Endothelial cell of umbilical vein (primary cell): Measurements from ENCODE around the gene SRGN. TPM values are rescaled to one million over a fixed set of nuclear protein-coding genes. Genes with fewer than 3 reads are reported as not detected.
A peak's percentile ranks its signal among the peaks of the same experiment; 100 is the strongest.

Experiments used
- BruUV-seq: library from RNA; stranded (reverse); fragments of 400-500 nt; replicated peaks from 2 replicates; lab custom pipeline; 2021; lab: Mats Ljungman, UMichigan
- CTCF ChIA-PET: fragments of 300-600, 350-600 bp; sonication (Branson Sonifier 250); formaldehyde crosslinking; loops from one replicate; lab custom pipeline; 2021; ENCODE audit warnings: antibody characterized with exemption, inconsistent platforms; lab: Charles Lee
- POLR2A ChIA-PET: fragments of 300-600, 350-600 bp; sonication (Branson Sonifier 250); formaldehyde crosslinking; loops from one replicate; lab custom pipeline; 2021; ENCODE audit warnings: antibody characterized with exemption, inconsistent platforms; lab: Charles Lee
- DNase-seq: peaks from one replicate; pipeline ENCODE4 v3.0.0-alpha.2; 2011; ENCODE audit warnings: low read depth, low spot score
- FAIRE-seq: peaks from 2 replicates; lab custom pipeline; 2011; peaks lifted over from hg19 to GRCh38; lab: Jason Lieb, UNC
- H2AFZ ChIP-seq: 2 replicates; pipeline ENCODE4 v1.6.0; 2012; ENCODE audit warnings: low read depth, low read length, control low read depth, inconsistent platforms
- H3K27ac ChIP-seq: 2 replicates; pipeline ENCODE4 v1.5.1; 2011; ENCODE audit warnings: low read depth, mild to moderate bottlenecking, control low read depth, low read length, moderate library complexity; ENCODE audit not compliant: insufficient read depth
- H3K27me3 ChIP-seq, 2 experiments: 2 replicates each; pipeline versions ENCODE4 v1.6.0 to v1.6.1; 2011; ENCODE audit warnings: low read length in 2 of 2, mixed read lengths in 1 of 2; ENCODE audit not compliant: control insufficient read depth in 2 of 2, insufficient read depth in 2 of 2
- H3K36me3 ChIP-seq, 2 experiments: 2 replicates in 1 of 2; 3 replicates in 1 of 2; pipeline ENCODE4 v1.5.1; 2011; ENCODE audit warnings: low read length in 2 of 2, mild to moderate bottlenecking in 1 of 2, moderate library complexity in 1 of 2; ENCODE audit not compliant: control insufficient read depth in 2 of 2, insufficient read depth in 2 of 2; ENCODE audit errors: extremely low read depth in 1 of 2
- H3K4me1 ChIP-seq: 3 replicates; pipeline ENCODE4 v1.5.1; 2011; ENCODE audit warnings: mild to moderate bottlenecking, low read length; ENCODE audit not compliant: control insufficient read depth, insufficient read depth; ENCODE audit errors: extremely low read depth
- H3K4me2 ChIP-seq: 2 replicates; pipeline ENCODE4 v1.6.1; 2011; ENCODE audit warnings: low read length, control low read depth, mixed read lengths; ENCODE audit not compliant: insufficient read depth
- H3K4me3 ChIP-seq, 3 experiments: fragments of 200-600 bp in 1 of 3; sonication (generic), shearing (Covaris generic) in 1 of 3; replicated peaks in 1 of 3; 2 replicates each; pipeline ENCODE4 v1.5.1; 2011 to 2016; ENCODE audit warnings: control low read depth in 3 of 3, low read length in 3 of 3, mild to moderate bottlenecking in 2 of 3, inconsistent platforms in 1 of 3, low read depth in 1 of 3, moderate library complexity in 1 of 3; ENCODE audit not compliant: insufficient read depth in 1 of 3
- H3K79me2 ChIP-seq: 2 replicates; pipeline ENCODE4 v1.6.0; 2012; ENCODE audit warnings: low read length, inconsistent platforms; ENCODE audit not compliant: control insufficient read depth, insufficient read depth
- H3K9ac ChIP-seq: replicated peaks from 2 replicates; pipeline ENCODE3; 2011; ENCODE audit warnings: low read length, control low read depth; ENCODE audit not compliant: insufficient read depth; ENCODE audit errors: extremely low read depth
- H3K9me1 ChIP-seq: replicated peaks from 3 replicates; pipeline ENCODE4 v1.6.0; 2011; ENCODE audit warnings: mild to moderate bottlenecking, low read length; ENCODE audit not compliant: control insufficient read depth, insufficient read depth; ENCODE audit errors: extremely low read depth
- H3K9me3 ChIP-seq: replicated peaks from 2 replicates; pipeline ENCODE4 v1.5.1; 2012; ENCODE audit warnings: low read length, inconsistent platforms; ENCODE audit not compliant: control insufficient read depth, insufficient read depth
- H4K20me1 ChIP-seq: replicated peaks from 2 replicates; pipeline ENCODE3; 2011; ENCODE audit warnings: mild to moderate bottlenecking, low read length; ENCODE audit not compliant: control insufficient read depth, insufficient read depth; ENCODE audit errors: extremely low read depth
- EZH2 ChIP-seq: IDR thresholded peaks from 2 replicates; pipeline ENCODE4 v1.6.1; 2012; ENCODE audit warnings: borderline replicate concordance, low read depth, mild to moderate bottlenecking, moderate library complexity, low read length, inconsistent platforms; ENCODE audit not compliant: severe bottlenecking
- FOS ChIP-seq: IDR thresholded peaks from 2 replicates; pipeline ENCODE4 v1.6.1; 2011; ENCODE audit warnings: mild to moderate bottlenecking, low read length, moderate library complexity, borderline replicate concordance; ENCODE audit not compliant: insufficient read depth
- GATA2 ChIP-seq: IDR thresholded peaks from 2 replicates; pipeline ENCODE4 v1.7.0; 2011; ENCODE audit warnings: low read depth, mild to moderate bottlenecking, moderate library complexity, mixed read lengths, low read length; ENCODE audit not compliant: insufficient read length, insufficient read depth
- JUN ChIP-seq: IDR thresholded peaks from 2 replicates; pipeline ENCODE4 v1.6.1; 2011; ENCODE audit warnings: borderline replicate concordance, low read depth; ENCODE audit not compliant: insufficient read length, insufficient read depth
- MYC ChIP-seq: IDR thresholded peaks from one replicate; pipeline ENCODE4 v1.6.1; 2011; ENCODE audit warnings: mild to moderate bottlenecking, low read depth, low read length
- POLR2A ChIP-seq: IDR thresholded peaks from 2 replicates; pipeline ENCODE4 v1.6.1; 2012; ENCODE audit warnings: low read depth, mild to moderate bottlenecking, control low read depth, low read length
- POLR2AphosphoS5 ChIP-seq: IDR thresholded peaks from 2 replicates; pipeline ENCODE4 v1.6.1; 2012; ENCODE audit warnings: low read depth, mild to moderate bottlenecking, control low read depth, low read length, moderate library complexity; ENCODE audit not compliant: insufficient read depth
- dilution Hi-C: fragments of 300-500 bp; cut with MboI; formaldehyde crosslinking; loops from one replicate; pipeline ENCODE4 v1.15.0; 2019; ENCODE audit warnings: low sequenced_read_pairs; ENCODE audit not compliant: extremely low pct_ligation_motif_present
- intact Hi-C: fragments of 100-400 bp; cut with micrococcal nuclease; formaldehyde crosslinking; loops from one replicate; pipeline ENCODE4 v1.10.0; 2022
- polyA plus RNA-seq, 4 experiments: library from polyadenylated mRNA; depleted of rRNA in 3 of 4; stranded (reverse) in 3 of 4; unstranded in 1 of 4; fragments of >200 nt; gene quantifications; 2 replicates each; pipeline versions ENCODE4 v1.2.1 to v1.2.3, GENCODE V29; 2011 to 2012; ENCODE audit warnings: missing spikeins in 1 of 4
- total RNA-seq: library from RNA; stranded (reverse); gene quantifications from 2 replicates; pipeline ENCODE4 v1.2.3, GENCODE V29; 2021
- TF ChIP-seq, protein P1 (sequence below), 2 donors: IDR thresholded peaks; 1 replicate in 1 of 2; 2 replicates in 1 of 2; pipeline ENCODE4 v1.5.1; 2011; ENCODE audit warnings: low read length in 2 of 2, mild to moderate bottlenecking in 2 of 2, moderate library complexity in 2 of 2, control low read depth in 1 of 2, inconsistent platforms in 1 of 2, low read depth in 1 of 2; ENCODE audit not compliant: insufficient read depth in 1 of 2; ENCODE audit errors: extremely low read depth in 1 of 2

The SRGN gene
- total and polyA plus RNA-seq, 2 donors (not counting 3 experiments of a cell fraction or from before 2014, with no cell fraction given), result 384 to 450 TPM

DNA sequence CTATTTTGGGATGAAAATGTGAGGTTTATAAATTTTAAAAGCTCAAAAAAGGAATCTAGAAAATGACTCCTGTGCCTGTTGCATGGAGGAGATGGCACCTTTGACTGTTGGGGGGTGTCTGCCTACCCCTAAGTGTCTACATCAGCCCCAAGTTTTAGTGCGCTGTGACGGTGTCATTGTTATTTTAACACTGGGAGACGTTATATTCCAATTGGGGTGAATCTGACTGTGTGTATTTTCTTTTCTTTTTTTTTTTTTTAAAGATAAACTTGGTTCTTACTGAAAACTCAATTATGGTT, 517 bp downstream of the SRGN start:
- FAIRE-seq, result no peak
- no peak overlapping the region for H2AFZ ChIP-seq
- H4K20me1 ChIP-seq, result no peaks in the 10 kb centered on the region
- ChIA-PET POLR2A (interaction anchor here (1.0 kb wide), 1 partner anchor 96 kb away, joined by 4 read pairs; no protein-coding TSS in a partner anchor), CTCF (interaction anchor here (1.9 to 11.1 kb wide), 2 partner anchors 24 to 81 kb away, joined by 8 to 298 read pairs; no protein-coding TSS in a partner anchor)
- BruUV-seq, result TSS peak; percentile 78
- H3K4me1 ChIP-seq, result peaks cover 49% of the 10 kb centered on the region
- H3K4me3 ChIP-seq, result peak overlapping the region; percentile 74 to 95 (median 88)
- peak overlapping the region; percentile 86 for H3K4me2 ChIP-seq
- intact Hi-C loops, result loop anchor here (1.0 kb wide), 1 partner anchor 27 kb away; no protein-coding TSS in a partner anchor
- no peaks in the 10 kb centered on the region for H3K9me3 ChIP-seq
- peak overlapping the region; percentile 99 for H3K9ac ChIP-seq
- H3K27ac ChIP-seq, result peak overlapping the region; percentile 96
- dilution Hi-C loops, result no loop called here
- H3K9me1 ChIP-seq, result no peaks in the 10 kb centered on the region
- no peak for DNase-seq
- TF ChIP-seq, protein P1, sequence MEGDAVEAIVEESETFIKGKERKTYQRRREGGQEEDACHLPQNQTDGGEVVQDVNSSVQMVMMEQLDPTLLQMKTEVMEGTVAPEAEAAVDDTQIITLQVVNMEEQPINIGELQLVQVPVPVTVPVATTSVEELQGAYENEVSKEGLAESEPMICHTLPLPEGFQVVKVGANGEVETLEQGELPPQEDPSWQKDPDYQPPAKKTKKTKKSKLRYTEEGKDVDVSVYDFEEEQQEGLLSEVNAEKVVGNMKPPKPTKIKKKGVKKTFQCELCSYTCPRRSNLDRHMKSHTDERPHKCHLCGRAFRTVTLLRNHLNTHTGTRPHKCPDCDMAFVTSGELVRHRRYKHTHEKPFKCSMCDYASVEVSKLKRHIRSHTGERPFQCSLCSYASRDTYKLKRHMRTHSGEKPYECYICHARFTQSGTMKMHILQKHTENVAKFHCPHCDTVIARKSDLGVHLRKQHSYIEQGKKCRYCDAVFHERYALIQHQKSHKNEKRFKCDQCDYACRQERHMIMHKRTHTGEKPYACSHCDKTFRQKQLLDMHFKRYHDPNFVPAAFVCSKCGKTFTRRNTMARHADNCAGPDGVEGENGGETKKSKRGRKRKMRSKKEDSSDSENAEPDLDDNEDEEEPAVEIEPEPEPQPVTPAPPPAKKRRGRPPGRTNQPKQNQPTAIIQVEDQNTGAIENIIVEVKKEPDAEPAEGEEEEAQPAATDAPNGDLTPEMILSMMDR (IDR thresholded peaks at IDR 0.05; ENCODE audit: extremely low read depth in 1 of 2, insufficient read depth in 1 of 2, low read depth in 1 of 2, low read length in 2 of 2), result no peak
- TF ChIP-seq EZH2 (no peak), POLR2AphosphoS5 (no peak), MYC (no peak), JUN (no peak), FOS (no peak), GATA2 (no peak), POLR2A (no peak)
- H3K27me3 ChIP-seq, result no peaks in the 10 kb centered on the region
- no peaks in the 10 kb centered on the region for H3K36me3 ChIP-seq
- peaks cover 62% of the 10 kb centered on the region for H3K79me2 ChIP-seq
